Upper lobe of left lung (tissue), 4 donors: ENCODE data around the gene TOMM7.

Experiments used
- POLR2A ChIP-seq, 4 donors: fragments of 450-650 bp; IDR thresholded peaks; one replicate each; pipeline ENCODE4 v1.5.1; 2016 to 2017; ENCODE audit warnings: antibody characterized with exemption in 4 of 4, mild to moderate bottlenecking in 2 of 4
- POLR2AphosphoS5 ChIP-seq, 2 donors: sonication (generic); formaldehyde crosslinking; IDR thresholded peaks; one replicate each; pipeline ENCODE4 v1.5.1; 2017; ENCODE audit warnings: antibody characterized with exemption in 2 of 2
- TF ChIP-seq, protein P1 (sequence below), 6 experiments: fragments of 450-650 bp in 4 of 6; fragments of 200-600 bp in 2 of 6; sonication (generic) in 2 of 6; IDR thresholded peaks; one replicate each; pipeline ENCODE4 v1.5.1; 2016 to 2019; ENCODE audit warnings: antibody characterized with exemption in 6 of 6

DNA sequence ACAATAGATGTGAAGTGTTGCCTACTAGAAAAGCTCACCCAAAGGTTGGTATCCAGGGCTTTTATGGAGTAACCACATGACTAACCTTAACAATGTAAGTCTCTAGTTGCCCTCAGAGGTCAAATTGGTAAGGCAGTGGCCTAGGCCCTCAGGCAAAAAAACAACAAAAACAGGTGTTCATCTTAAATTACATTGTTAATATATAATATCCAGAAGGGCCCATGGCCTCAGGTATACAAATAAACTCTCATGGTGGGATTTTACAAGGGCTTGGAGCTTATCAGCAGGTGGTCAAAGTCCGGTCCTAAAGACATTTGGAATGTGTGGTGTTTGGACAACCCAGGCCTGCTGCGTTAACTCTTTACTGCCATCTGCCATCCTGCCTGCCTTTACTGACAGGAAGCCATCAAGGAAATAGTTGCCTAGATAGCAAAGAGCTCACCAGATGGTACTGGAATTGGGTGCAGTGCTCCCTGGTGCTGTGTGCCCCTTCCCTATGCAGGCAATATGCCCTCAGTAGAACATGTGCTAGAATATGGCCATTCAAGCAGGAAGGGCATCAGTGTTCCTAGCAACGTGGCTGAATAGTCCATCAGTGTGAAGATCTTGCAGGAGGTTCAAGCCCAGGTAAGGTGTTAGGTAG, 36.2 kb downstream of the TOMM7 start:
- TF ChIP-seq, protein P1, sequence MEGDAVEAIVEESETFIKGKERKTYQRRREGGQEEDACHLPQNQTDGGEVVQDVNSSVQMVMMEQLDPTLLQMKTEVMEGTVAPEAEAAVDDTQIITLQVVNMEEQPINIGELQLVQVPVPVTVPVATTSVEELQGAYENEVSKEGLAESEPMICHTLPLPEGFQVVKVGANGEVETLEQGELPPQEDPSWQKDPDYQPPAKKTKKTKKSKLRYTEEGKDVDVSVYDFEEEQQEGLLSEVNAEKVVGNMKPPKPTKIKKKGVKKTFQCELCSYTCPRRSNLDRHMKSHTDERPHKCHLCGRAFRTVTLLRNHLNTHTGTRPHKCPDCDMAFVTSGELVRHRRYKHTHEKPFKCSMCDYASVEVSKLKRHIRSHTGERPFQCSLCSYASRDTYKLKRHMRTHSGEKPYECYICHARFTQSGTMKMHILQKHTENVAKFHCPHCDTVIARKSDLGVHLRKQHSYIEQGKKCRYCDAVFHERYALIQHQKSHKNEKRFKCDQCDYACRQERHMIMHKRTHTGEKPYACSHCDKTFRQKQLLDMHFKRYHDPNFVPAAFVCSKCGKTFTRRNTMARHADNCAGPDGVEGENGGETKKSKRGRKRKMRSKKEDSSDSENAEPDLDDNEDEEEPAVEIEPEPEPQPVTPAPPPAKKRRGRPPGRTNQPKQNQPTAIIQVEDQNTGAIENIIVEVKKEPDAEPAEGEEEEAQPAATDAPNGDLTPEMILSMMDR (IDR thresholded peaks at IDR 0.05), result no peak
- TF ChIP-seq POLR2AphosphoS5 (IDR thresholded peaks at IDR 0.05) (no peak), POLR2A (IDR thresholded peaks at IDR 0.05) (no peak)
